A673 (cell line): Measurements from ENCODE around the gene COA4. TPM values are rescaled to one million over a fixed set of nuclear protein-coding genes. Genes with fewer than 3 reads are reported as not detected.

ENCODE experiments used
- BruUV-seq: library from RNA; stranded (reverse); fragments of 400-500 nt; replicated peaks from 2 replicates; lab custom pipeline; 2021; lab: Mats Ljungman, UMichigan
- CTCF ChIA-PET: fragments of 300-600 bp; sonication (Branson Sonifier 250); formaldehyde crosslinking; loops from one replicate; lab custom pipeline; 2022; ENCODE audit warnings: antibody characterized with exemption; lab: Charles Lee
- POLR2A ChIA-PET: fragments of 300-600 bp; sonication (Branson Sonifier 250); formaldehyde crosslinking; loops from one replicate; lab custom pipeline; 2022; ENCODE audit warnings: antibody characterized with exemption; ENCODE audit not compliant: low non-redundant PET; lab: Charles Lee
- DNase-seq: peaks from one replicate; pipeline ENCODE4 v3.0.0-alpha.2; 2015; ENCODE audit warnings: low spot score
- H3K27ac ChIP-seq: fragments of 200-600 bp; sonication (generic); 2 replicates; pipeline ENCODE4 v1.5.1; 2016; ENCODE audit warnings: mixed run types, low read depth, mild to moderate bottlenecking, mixed read lengths, antibody characterized with exemption, low read length; ENCODE audit not compliant: poor library complexity, severe bottlenecking
- H3K27me3 ChIP-seq: fragments of 200-600 bp; sonication (generic); replicated peaks from 2 replicates; pipeline ENCODE4 v1.6.1; 2017; ENCODE audit warnings: mixed run types, low read depth, mild to moderate bottlenecking, mixed read lengths, antibody characterized with exemption, low read length; ENCODE audit not compliant: insufficient read depth, poor library complexity
- H3K36me3 ChIP-seq: fragments of 200-600 bp; sonication (generic); 2 replicates; pipeline ENCODE4 v1.6.1; 2016; ENCODE audit warnings: mixed run types, mild to moderate bottlenecking, mixed read lengths, antibody characterized with exemption, low read length; ENCODE audit not compliant: insufficient read depth, poor library complexity, severe bottlenecking
- H3K4me1 ChIP-seq: fragments of 200-600 bp; sonication (generic); 2 replicates; pipeline ENCODE4 v1.6.1; 2017; ENCODE audit warnings: mixed run types, mild to moderate bottlenecking, mixed read lengths, antibody characterized with exemption, low read length; ENCODE audit not compliant: insufficient read depth, poor library complexity, severe bottlenecking
- H3K4me3 ChIP-seq: fragments of 200-600 bp; sonication (generic); 2 replicates; pipeline ENCODE4 v1.5.1; 2016; ENCODE audit warnings: low read depth, mixed run types, mild to moderate bottlenecking, mixed read lengths, low read length; ENCODE audit not compliant: poor library complexity, severe bottlenecking
- H3K9me3 ChIP-seq: fragments of 200-600 bp; sonication (generic); 2 replicates; pipeline ENCODE4 v1.6.1; 2016; ENCODE audit warnings: mixed run types, low read depth, mild to moderate bottlenecking, mixed read lengths, antibody characterized with exemption, low read length; ENCODE audit not compliant: poor library complexity, severe bottlenecking
- EZH2 ChIP-seq: fragments of 200-600 bp; sonication (generic); IDR thresholded peaks from 2 replicates; pipeline ENCODE4 v1.6.1; 2017; ENCODE audit warnings: borderline replicate concordance, low read depth, mild to moderate bottlenecking, mixed read lengths, antibody characterized with exemption, low read length; ENCODE audit not compliant: poor library complexity, severe bottlenecking
- intact Hi-C: fragments of 100-400 bp; cut with micrococcal nuclease; formaldehyde crosslinking; loops from one replicate; pipeline ENCODE4 v1.10.0; 2022; ENCODE audit not compliant: unreplicated experiment
- total RNA-seq: library from RNA; stranded (reverse); gene quantifications from 2 replicates; pipeline ENCODE4 v1.2.3, GENCODE V29; 2021
- TF ChIP-seq, protein P1 (sequence below): fragments of 300-800, 200-600 bp; sonication (generic); conservative IDR thresholded peaks from 2 replicates; pipeline ENCODE4 v1.5.1; 2017; ENCODE audit warnings: low read depth, mild to moderate bottlenecking, antibody characterized with exemption, low read length, moderate library complexity, mixed read lengths

The COA4 gene
- total RNA-seq, 1 experiment from 2014 or later = 113 TPM

DNA sequence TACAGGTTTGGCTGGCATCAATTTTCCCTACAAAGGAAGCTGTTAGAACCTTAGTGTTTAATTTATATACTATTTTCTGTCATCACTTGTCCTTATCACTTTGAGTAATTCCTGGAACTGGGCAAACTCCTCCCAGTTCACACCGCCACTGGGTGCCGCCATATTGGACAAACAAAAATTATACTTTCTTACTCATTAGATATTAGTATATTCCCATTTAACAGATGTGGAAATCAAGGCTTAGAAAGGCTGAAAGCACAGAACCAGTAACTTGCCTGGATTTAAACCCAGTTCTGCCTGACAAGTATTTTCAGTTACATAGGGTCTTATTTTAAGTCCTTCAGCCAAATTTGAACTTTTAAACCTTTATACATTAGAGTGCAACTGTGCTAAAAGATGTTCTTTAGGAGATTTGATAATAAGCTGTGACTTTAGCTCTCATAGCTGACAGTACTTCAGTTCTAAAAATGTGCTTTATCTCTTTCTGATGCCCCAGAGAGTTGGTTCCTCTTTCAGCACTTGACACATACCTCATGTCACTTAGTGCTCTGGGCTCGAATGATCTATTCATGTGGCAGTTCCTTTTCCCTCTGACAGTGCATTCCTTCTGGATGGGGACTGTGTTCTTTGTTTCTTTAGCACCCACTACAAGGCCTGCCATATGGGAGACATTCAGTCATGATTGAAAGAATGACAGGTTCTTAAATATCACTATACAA is 25.4 kb downstream of the COA4 start:
- no peak overlapping the region for H3K4me3 ChIP-seq
- H3K9me3 ChIP-seq = no peaks in the 10 kb centered on the region
- POLR2A ChIA-PET = no interaction called here
- no peak for DNase-seq
- intact Hi-C loops = no loop called here
- no peak overlapping the region for H3K27ac ChIP-seq
- no peaks in the 10 kb centered on the region for H3K36me3 ChIP-seq
- no peaks in the 10 kb centered on the region for H3K27me3 ChIP-seq
- CTCF ChIA-PET = no interaction called here
- no TSS peak for BruUV-seq
- H3K4me1 ChIP-seq = no peaks in the 10 kb centered on the region
- no peak for TF ChIP-seq EZH2
- TF ChIP-seq, protein P1, sequence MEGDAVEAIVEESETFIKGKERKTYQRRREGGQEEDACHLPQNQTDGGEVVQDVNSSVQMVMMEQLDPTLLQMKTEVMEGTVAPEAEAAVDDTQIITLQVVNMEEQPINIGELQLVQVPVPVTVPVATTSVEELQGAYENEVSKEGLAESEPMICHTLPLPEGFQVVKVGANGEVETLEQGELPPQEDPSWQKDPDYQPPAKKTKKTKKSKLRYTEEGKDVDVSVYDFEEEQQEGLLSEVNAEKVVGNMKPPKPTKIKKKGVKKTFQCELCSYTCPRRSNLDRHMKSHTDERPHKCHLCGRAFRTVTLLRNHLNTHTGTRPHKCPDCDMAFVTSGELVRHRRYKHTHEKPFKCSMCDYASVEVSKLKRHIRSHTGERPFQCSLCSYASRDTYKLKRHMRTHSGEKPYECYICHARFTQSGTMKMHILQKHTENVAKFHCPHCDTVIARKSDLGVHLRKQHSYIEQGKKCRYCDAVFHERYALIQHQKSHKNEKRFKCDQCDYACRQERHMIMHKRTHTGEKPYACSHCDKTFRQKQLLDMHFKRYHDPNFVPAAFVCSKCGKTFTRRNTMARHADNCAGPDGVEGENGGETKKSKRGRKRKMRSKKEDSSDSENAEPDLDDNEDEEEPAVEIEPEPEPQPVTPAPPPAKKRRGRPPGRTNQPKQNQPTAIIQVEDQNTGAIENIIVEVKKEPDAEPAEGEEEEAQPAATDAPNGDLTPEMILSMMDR = no peak

GRCh38 chr11:73839123-73839457 is 37.6 kb downstream of the COA4 start:
- intact Hi-C loops = no loop called here
- CTCF ChIA-PET = no interaction called here
- DNase-seq = no peak
- H3K36me3 ChIP-seq = peaks cover 5% of the 10 kb centered on the region
- no peak overlapping the region for H3K4me3 ChIP-seq
- no TSS peak for BruUV-seq
- no peaks in the 10 kb centered on the region for H3K27me3 ChIP-seq
- POLR2A ChIA-PET = no interaction called here
- TF ChIP-seq EZH2 = no peak
- TF ChIP-seq, protein P1 = no peak
- no peaks in the 10 kb centered on the region for H3K9me3 ChIP-seq
- H3K4me1 ChIP-seq = no peaks in the 10 kb centered on the region
- no peak overlapping the region for H3K27ac ChIP-seq

- POLR2A ChIA-PET = no interaction called here
- intact Hi-C loops = no loop called here
- CTCF ChIA-PET = no interaction called here
- Histone ChIP-seq H3K36me3 (peaks cover 5% of the 10 kb centered on the region), H3K9me3 (no peaks in the 10 kb centered on the region), H3K4me1 (no peaks in the 10 kb centered on the region), H3K4me3 (no peak overlapping the region), H3K27ac (no peak overlapping the region), H3K27me3 (no peaks in the 10 kb centered on the region)
- TF ChIP-seq EZH2 = no peak
- TF ChIP-seq, protein P1 = no peak
- DNase-seq = no peak
- BruUV-seq = no TSS peak
Measured at GRCh38 chr11:73838443-73839122, 38.1 kb downstream of the COA4 start.
